Right atrium auricular region (tissue), 2 donors: ENCODE results near the gene TXN2. TPM values are rescaled to one million over a fixed set of nuclear protein-coding genes. Genes with fewer than 3 reads are reported as not detected.
"Not testable (repeated sequence)": the region's sequence is repeated elsewhere in the genome, so short reads cannot be mapped to it uniquely, and the experiment has no call there.

Experiments
- DNase-seq: peaks from one replicate; pipeline ENCODE4 v3.0.0-alpha.2; 2019; ENCODE audit warnings: low spot score
- H3K27ac ChIP-seq, 2 donors: fragments of 200-600 bp; sonication (generic); 1 replicate in 1 of 2; 2 replicates in 1 of 2; pipeline ENCODE4 v1.5.1; 2016 to 2019
- H3K27me3 ChIP-seq, 2 donors: fragments of 200-600 bp; sonication (generic); one replicate each; pipeline versions ENCODE4 v1.5.1 to v1.6.0; 2017 to 2019
- H3K36me3 ChIP-seq: fragments of 200-600 bp; sonication (generic); one replicate; pipeline ENCODE4 v1.5.1; 2016
- H3K4me1 ChIP-seq, 2 donors: fragments of 200-600 bp; sonication (generic); one replicate each; pipeline versions ENCODE4 v1.5.1 to v1.6.0; 2017 to 2019
- H3K4me3 ChIP-seq, 2 donors: fragments of 200-600 bp; sonication (generic); 1 replicate in 1 of 2; 2 replicates in 1 of 2; pipeline ENCODE4 v1.5.1; 2017 to 2019; ENCODE audit warnings: mild to moderate bottlenecking in 1 of 2, moderate library complexity in 1 of 2
- H3K9me3 ChIP-seq, 2 donors: fragments of 200-600 bp; sonication (generic); one replicate each; pipeline ENCODE4 v1.5.1; 2019
- CTCF ChIP-seq, 2 donors: fragments of 200-600 bp; sonication (generic); IDR thresholded peaks; one replicate each; pipeline ENCODE4 v1.5.1; 2019; ENCODE audit warnings: antibody characterized with exemption in 2 of 2
- total RNA-seq, 2 donors: library from RNA; depleted of rRNA; stranded (reverse); fragments of >200 nt; gene quantifications; one replicate each; pipeline ENCODE4 v1.1.0, GENCODE V29; 2016

The TXN2 gene
- total RNA-seq, 2 donors from 2014 or later: 70.6 to 82.1 TPM

GRCh38 chr22:36433318-36434231, 47.9 kb downstream of the TXN2 start:
- DNase-seq: no peak
- Histone ChIP-seq H3K27me3 (no peaks in the 10 kb centered on the region), H3K27ac (no peak overlapping the region), H3K9me3 (no peaks in the 10 kb centered on the region), H3K4me3 (no peak overlapping the region), H3K4me1 (no peaks in the 10 kb centered on the region), H3K36me3 (no peaks in the 10 kb centered on the region)
- no peak for TF ChIP-seq CTCF (IDR thresholded peaks at IDR 0.05)

- H3K9me3 ChIP-seq: no peaks in the 10 kb centered on the region
- H3K4me3 ChIP-seq: no peak overlapping the region
- no peak for TF ChIP-seq CTCF (IDR thresholded peaks at IDR 0.05)
- DNase-seq: no peak
- H3K27me3 ChIP-seq: no peaks in the 10 kb centered on the region
- no peaks in the 10 kb centered on the region for H3K36me3 ChIP-seq
- H3K4me1 ChIP-seq: no peaks in the 10 kb centered on the region
- H3K27ac ChIP-seq: no peak overlapping the region
Measured at GRCh38 chr22:36432592-36433317, 48.7 kb downstream of the TXN2 start.

GRCh38 chr22:36431977-36432376, 49.5 kb downstream of the TXN2 start:
- DNase-seq: no peak
- Histone ChIP-seq H3K4me1 (no peaks in the 10 kb centered on the region), H3K36me3 (no peaks in the 10 kb centered on the region), H3K4me3 (no peak overlapping the region), H3K27me3 (no peaks in the 10 kb centered on the region), H3K27ac (no peak overlapping the region), H3K9me3 (no peaks in the 10 kb centered on the region)
- no peak for TF ChIP-seq CTCF (IDR thresholded peaks at IDR 0.05)

GRCh38 chr22:36430863-36431262, 50.6 kb downstream of the TXN2 start:
- Histone ChIP-seq H3K36me3 (no peaks in the 10 kb centered on the region), H3K9me3 (no peaks in the 10 kb centered on the region), H3K27me3 (no peaks in the 10 kb centered on the region), H3K4me3 (no peak overlapping the region), H3K27ac (no peak overlapping the region), H3K4me1 (peaks cover 0 to 10% of the 10 kb centered on the region in 2 donors)
- no peak for DNase-seq
- no peak for TF ChIP-seq CTCF (IDR thresholded peaks at IDR 0.05)

GRCh38 chr22:36427952-36428351, 53.5 kb downstream of the TXN2 start:
- not testable (repeated sequence) for DNase-seq, H3K4me1 ChIP-seq, H3K4me3 ChIP-seq, H3K36me3 ChIP-seq, H3K27ac ChIP-seq, H3K27me3 ChIP-seq, H3K9me3 ChIP-seq

- Histone ChIP-seq H3K4me1 (peaks cover 0 to 10% of the 10 kb centered on the region in 2 donors), H3K27me3 (no peaks in the 10 kb centered on the region)
- DNase-seq: no peak
Measured at GRCh38 chr22:36425977-36426523, 55.4 kb downstream of the TXN2 start.

More at GRCh38 chr22:36425977-36426523, 55.4 kb downstream of the TXN2 start:
- no peaks in the 10 kb centered on the region for H3K36me3 ChIP-seq
- peak overlapping the region in 1 of 2 donors; percentile 7 for H3K27ac ChIP-seq
- H3K4me3 ChIP-seq: no peak overlapping the region
- no peaks in the 10 kb centered on the region for H3K9me3 ChIP-seq
- TF ChIP-seq CTCF (IDR thresholded peaks at IDR 0.05): no peak
